ENCODE data around the gene ARHGAP26. TPM values are rescaled to one million over a fixed set of nuclear protein-coding genes. Genes with fewer than 3 reads are reported as not detected.

ARHGAP26 gene
- total RNA-seq, 1 experiment from 2014 or later: 34.5 TPM

GRCh38 chr5:143230676-143230996, 460.5 kb downstream of the ARHGAP26 start (continued):
- TF ChIP-seq REST (IDR thresholded peaks at IDR 0.05; ENCODE audit: low read depth) (no peak), YY1 (IDR thresholded peaks at IDR 0.05; ENCODE audit: extremely low read depth, insufficient replicate concordance, low read depth, low read length) (no peak), SRF (IDR thresholded peaks at IDR 0.05; ENCODE audit: low read depth) (no peak), SP1 (IDR thresholded peaks at IDR 0.05; ENCODE audit: low read depth) (no peak), MAX (IDR thresholded peaks at IDR 0.05) (no peak)

- H3K79me2 ChIP-seq (ENCODE audit: insufficient read depth, low read length): no peaks in the 10 kb centered on the region
- ChIA-PET POLR2A (no interaction called here), CTCF (no interaction called here), RAD21 (ENCODE audit: low non-redundant PET in 1 of 2, low total read pairs in 2 of 2, uncharacterized antibody in 2 of 2, unreplicated experiment in 2 of 2) (no interaction called here)
- no peaks in the 10 kb centered on the region for H3K9me2 ChIP-seq (ENCODE audit: insufficient read depth)
- no peaks in the 10 kb centered on the region for H4K20me1 ChIP-seq (ENCODE audit: insufficient read depth)
- H3K9me3 ChIP-seq (ENCODE audit: control insufficient read depth in 1 of 2, insufficient read depth in 1 of 2, low read depth in 1 of 2, low read length in 2 of 2): no peaks in the 10 kb centered on the region
- H3K4me3 ChIP-seq (replicated peaks in 1 of 2; ENCODE audit: low read depth in 1 of 2, low read length in 2 of 2): no peak overlapping the region
- intact Hi-C loops (cut with micrococcal nuclease): no loop called here
- BruUV-seq (replicated peaks): no TSS peak
- no peak overlapping the region for H3K27ac ChIP-seq (ENCODE audit: low read depth, low read length)
- H3K36me3 ChIP-seq (ENCODE audit: control insufficient read depth in 1 of 2, insufficient read depth in 2 of 2, low read length in 2 of 2): no peaks in the 10 kb centered on the region
- no peak overlapping the region for H3K4me2 ChIP-seq (ENCODE audit: low read length)
- no peak for ATAC-seq
- no peak for DNase-seq (ENCODE audit: low read depth, low spot score)
- no peaks in the 10 kb centered on the region for H3K27me3 ChIP-seq (ENCODE audit: insufficient read depth, low read length)
- H3K9ac ChIP-seq (ENCODE audit: low read length): no peak overlapping the region
- H2AFZ ChIP-seq (ENCODE audit: low read depth, low read length, poor library complexity, severe bottlenecking): no peak overlapping the region
- peaks cover 0 to 16% of the 10 kb centered on the region in 2 experiments; a peak in 1 of 4 replicates for H3K4me1 ChIP-seq (ENCODE audit: control insufficient read depth in 1 of 2, insufficient read depth in 2 of 2, low read length in 2 of 2)
- TF ChIP-seq EGR1 (IDR thresholded peaks at IDR 0.05; ENCODE audit: low read depth) (no peak), JUND (IDR thresholded peaks at IDR 0.05) (no peak), FOSL1 (IDR thresholded peaks at IDR 0.05; ENCODE audit: low read depth) (no peak), SRF (IDR thresholded peaks at IDR 0.05; ENCODE audit: low read depth) (no peak), EZH2phosphoT487 (IDR thresholded peaks at IDR 0.05; ENCODE audit: borderline replicate concordance) (no peak), EZH2 (IDR thresholded peaks at IDR 0.05) (no peak), RAD21 (IDR thresholded peaks at IDR 0.05; ENCODE audit: low read depth) (no peak), ZBTB33 (IDR thresholded peaks at IDR 0.05; ENCODE audit: extremely low read depth, insufficient replicate concordance, low read length) (no peak), TCF7L2 (IDR thresholded peaks at IDR 0.05; ENCODE audit: borderline replicate concordance, extremely low read depth, insufficient read depth, insufficient read length) (no peak), YY1 (IDR thresholded peaks at IDR 0.05; ENCODE audit: extremely low read depth, insufficient replicate concordance, low read depth, low read length) (no peak), POLR2AphosphoS5 (IDR thresholded peaks at IDR 0.05; ENCODE audit: low read depth, low read length) (no peak), ZNF274 (IDR thresholded peaks at IDR 0.05; ENCODE audit: low read depth, low read length) (no peak), CEBPB (IDR thresholded peaks at IDR 0.05; ENCODE audit: low read depth) (no peak), ATF3 (IDR thresholded peaks at IDR 0.05) (no peak), MAX (IDR thresholded peaks at IDR 0.05) (no peak), SIN3A (IDR thresholded peaks at IDR 0.05; ENCODE audit: low read depth) (no peak), ZFX (IDR thresholded peaks at IDR 0.05) (no peak)
These were observed 461.2 kb downstream of the ARHGAP26 start for GRCh38 chr5:143231416-143231815.
